Fibroblast of lung (primary cell): ENCODE measurements around the gene WTIP.

ENCODE experiments used
- CTCF ChIP-seq, 2 donors: IDR thresholded peaks in 1 of 2; conservative IDR thresholded peaks in 1 of 2; 1 replicate in 1 of 2; 2 replicates in 1 of 2; pipeline ENCODE4 v1.5.1; 2011 to 2012; ENCODE audit warnings: low read length in 2 of 2, control low read depth in 1 of 2, inconsistent platforms in 1 of 2, low read depth in 1 of 2, mild to moderate bottlenecking in 1 of 2
- EZH2 ChIP-seq: IDR thresholded peaks from 2 replicates; pipeline ENCODE4 v1.5.1; 2012; ENCODE audit warnings: low read length, control low read depth, mild to moderate bottlenecking; ENCODE audit errors: missing control alignments

DNA sequence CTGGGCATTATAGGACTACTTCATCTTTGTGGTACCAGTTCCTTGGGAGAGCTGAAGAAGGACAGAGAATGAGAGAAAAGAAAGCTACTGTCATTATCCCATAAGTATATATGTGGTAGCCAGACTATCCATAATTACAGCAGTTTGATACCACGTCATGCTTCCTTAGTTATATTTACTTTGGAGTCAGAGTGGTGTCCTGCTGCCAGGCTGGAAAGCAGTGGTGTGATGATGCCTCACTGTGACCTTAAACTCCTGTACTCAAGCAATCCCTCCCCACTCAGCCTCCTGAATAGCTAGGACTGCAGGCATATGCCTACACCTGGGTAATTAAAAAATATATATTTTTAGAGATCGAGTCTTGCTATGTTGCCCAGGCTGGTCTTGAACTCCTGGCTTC lies 57.8 kb downstream of the WTIP start:
- TF ChIP-seq CTCF (conservative IDR thresholded peaks at IDR 0.05 in 1 of 2, IDR thresholded peaks at IDR 0.05 in 1 of 2; ENCODE audit: low read depth in 1 of 2, low read length in 2 of 2) (no peak), EZH2 (no peak)
